ENCODE data around the gene NCK2. TPM values are rescaled to one million over a fixed set of nuclear protein-coding genes. Genes with fewer than 3 reads are reported as not detected.

The NCK2 gene
- total RNA-seq, 1 experiment from 2014 or later: 26.7 TPM

DNA sequence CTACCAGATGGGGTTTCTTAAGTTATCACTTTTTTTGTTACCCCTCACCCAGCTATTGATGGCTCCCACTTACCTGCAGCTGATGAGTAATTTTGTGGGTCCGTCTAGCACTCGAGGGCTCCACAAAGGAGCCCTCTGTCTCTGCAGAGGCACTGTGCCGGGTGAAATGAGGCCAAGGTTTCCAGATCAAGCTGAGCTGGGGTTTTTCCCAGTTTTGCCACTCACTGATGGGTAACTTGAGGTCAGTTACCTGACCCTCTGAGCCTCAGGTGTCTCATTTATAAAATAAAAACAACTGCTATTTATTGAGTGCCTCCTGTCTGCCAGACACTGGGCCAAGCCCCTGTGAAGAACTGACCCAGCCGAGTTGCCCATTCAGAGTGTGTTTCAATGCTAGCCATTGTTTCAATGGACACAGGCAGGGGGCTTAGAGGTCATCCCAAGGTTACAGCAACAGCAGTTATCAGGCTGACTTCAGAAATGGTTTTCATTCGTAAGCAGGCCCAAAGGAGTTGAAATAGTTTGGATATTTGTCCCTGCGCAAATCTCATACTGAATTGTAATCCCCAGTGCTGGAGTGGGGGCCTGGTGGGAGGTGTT lies 192.9 kb downstream of the NCK2 start (continued):
- TF ChIP-seq, protein P1, sequence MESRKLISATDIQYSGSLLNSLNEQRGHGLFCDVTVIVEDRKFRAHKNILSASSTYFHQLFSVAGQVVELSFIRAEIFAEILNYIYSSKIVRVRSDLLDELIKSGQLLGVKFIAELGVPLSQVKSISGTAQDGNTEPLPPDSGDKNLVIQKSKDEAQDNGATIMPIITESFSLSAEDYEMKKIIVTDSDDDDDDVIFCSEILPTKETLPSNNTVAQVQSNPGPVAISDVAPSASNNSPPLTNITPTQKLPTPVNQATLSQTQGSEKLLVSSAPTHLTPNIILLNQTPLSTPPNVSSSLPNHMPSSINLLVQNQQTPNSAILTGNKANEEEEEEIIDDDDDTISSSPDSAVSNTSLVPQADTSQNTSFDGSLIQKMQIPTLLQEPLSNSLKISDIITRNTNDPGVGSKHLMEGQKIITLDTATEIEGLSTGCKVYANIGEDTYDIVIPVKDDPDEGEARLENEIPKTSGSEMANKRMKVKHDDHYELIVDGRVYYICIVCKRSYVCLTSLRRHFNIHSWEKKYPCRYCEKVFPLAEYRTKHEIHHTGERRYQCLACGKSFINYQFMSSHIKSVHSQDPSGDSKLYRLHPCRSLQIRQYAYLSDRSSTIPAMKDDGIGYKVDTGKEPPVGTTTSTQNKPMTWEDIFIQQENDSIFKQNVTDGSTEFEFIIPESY (IDR thresholded peaks at IDR 0.05; ENCODE audit: extremely low read depth, insufficient replicate concordance, low read length): no peak
- TF ChIP-seq FOSL1 (IDR thresholded peaks at IDR 0.05; ENCODE audit: low read depth) (no peak), SP1 (IDR thresholded peaks at IDR 0.05; ENCODE audit: low read depth) (no peak), CBX3 (IDR thresholded peaks at IDR 0.05; ENCODE audit: low read depth) (no peak), EZH2 (IDR thresholded peaks at IDR 0.05) (no peak)
